ENCODE measurements around the gene LRFN2.
A peak's percentile ranks its signal among the peaks of the same experiment; 100 is the strongest.

Gene LRFN2

DNA sequence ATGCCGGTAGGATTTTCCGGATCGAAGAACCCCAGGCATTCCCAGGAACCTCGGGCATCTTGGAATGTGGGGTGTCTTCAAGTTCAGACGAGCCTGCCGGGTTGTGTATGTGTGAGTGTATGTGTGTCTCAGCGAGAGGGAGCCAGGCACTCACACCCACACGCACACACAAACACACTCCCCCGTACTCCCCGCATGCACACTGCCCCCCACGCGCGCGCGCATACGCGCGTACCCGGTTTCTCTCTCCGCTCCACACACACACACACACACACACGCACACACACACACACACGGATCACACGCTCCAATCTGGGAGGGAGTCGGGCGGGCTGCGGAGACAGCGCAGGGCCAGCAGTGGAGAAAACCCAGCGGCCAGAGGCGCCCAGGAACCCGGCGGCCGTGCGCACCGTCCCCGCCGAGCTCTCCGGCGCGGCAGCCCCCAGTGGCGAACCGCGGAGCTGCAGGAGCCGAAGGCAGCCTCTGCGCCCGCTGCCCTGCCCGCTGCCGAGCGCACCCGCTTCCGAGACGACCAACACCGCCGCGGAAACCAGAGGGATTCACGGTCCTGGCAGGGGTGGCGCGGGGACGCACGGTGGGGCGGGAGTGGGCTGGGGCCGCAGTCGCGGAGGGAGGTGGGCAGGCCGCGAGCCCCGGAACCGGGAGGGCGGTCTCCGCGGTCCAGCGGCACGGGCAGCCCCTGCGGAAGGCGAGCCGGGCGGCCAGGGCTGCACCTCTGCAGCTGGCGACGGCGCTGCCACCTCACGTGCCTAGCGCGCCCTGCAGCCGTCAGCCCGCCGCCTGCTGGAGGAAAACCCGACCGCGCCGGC is at the start of gene LRFN2:
LRFN2 (minus strand) TSS at position 125 of the 830 bp plus-strand sequence.
- DNase-seq (ENCODE audit: low spot score): peak; percentile 69

DNA sequence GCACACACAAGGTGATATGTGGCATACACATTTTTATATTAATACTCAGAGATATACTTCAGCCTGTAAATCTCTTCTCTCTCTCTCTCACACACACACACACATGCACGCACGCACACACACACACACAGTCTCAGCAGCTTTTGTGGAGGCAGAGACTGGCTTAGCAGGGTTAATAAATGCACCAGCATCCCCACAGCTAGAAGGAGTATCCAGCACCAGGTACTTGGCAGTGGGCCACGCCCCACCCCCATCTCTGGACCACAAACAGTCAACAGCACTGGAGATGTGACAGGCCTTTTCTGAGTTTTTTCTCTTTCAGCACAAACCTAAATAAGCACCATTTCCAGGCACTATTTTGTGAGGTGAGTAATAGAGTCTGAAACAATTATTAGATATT is 47.3 kb upstream of the LRFN2 start:
- DNase-seq (ENCODE audit: low spot score): no peak

DNA sequence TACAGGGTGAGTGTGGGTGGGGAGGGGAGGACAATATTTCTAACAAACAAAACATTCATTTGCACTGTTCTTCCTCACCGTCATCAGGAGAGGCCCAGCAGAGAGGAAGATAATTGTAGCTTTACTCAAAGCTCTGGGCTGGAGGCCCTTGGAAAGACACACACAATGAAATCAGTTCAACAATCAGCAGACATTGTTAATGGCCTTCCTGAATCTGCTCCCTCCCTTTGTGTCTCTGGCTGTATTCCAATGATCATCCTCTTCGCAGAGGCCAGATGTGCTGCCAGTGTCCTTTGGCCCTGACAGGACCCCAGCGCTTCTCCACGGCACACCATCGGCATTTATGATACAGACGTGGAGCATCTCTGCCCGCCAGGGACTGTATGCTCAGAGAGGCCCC is 44.6 kb upstream of the LRFN2 start:
- no peak for DNase-seq (ENCODE audit: low spot score)

DNA sequence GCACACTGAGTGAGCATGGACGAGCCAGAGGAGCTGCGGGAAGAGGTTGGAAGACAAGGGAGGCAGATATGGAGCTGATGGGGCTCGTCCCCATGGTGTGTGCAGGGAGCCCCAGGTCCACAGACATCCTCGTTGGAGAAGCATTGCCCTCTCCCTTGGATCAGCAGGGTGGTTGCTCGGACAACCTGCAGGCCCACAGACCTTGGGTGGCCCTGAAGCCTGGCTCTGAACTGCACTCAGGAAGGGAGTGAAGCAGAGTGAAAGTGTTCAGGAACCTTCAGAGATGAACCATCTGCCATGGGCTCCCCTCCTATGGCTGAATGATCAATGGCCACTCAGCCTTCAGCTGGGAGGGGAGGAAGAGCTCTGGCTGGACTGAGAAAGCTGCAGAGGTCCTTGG is 43.3 kb upstream of the LRFN2 start:
- DNase-seq (ENCODE audit: low spot score): no peak

DNA sequence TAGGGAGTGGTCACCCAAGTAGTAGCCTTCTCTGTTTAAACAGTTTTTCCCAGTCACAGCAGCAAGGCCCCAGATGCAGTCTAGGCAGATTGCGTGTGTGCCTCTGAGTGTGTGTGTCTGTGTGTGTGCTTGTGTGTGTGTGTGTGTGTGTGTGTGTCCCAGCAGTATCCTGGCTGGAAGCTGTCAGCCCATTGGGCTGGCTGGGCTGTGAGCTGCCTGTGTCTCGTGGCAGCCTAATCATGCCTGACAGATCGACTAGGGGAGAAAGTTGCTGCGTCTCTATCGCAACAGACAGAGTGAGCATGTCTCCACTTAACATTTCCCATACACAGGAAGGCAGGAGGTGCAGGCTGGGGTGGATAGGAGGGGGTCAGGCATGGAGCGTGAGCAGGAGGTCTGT is 42.9 kb upstream of the LRFN2 start:
- DNase-seq (ENCODE audit: low spot score): no peak

DNA sequence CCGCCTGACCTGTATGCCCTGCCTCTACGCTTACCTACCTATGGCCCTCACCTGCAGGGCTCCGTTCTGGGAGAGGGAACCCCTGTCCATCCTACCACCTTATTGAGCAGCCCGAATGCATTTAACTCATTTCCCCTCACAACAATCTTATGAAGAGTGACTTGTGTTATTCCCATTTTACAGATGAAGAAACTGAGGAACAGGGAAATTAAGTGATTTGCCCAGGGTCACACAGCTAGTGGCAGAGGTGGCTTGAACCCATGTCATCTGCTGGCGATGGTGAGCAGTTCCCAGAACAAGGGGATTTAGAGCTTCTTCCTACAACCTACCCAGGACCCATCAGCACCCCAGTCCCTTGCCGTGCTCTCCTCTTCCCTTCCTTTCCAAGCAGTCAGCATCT is 42.3 kb upstream of the LRFN2 start:
- no peak for DNase-seq (ENCODE audit: low spot score)

DNA sequence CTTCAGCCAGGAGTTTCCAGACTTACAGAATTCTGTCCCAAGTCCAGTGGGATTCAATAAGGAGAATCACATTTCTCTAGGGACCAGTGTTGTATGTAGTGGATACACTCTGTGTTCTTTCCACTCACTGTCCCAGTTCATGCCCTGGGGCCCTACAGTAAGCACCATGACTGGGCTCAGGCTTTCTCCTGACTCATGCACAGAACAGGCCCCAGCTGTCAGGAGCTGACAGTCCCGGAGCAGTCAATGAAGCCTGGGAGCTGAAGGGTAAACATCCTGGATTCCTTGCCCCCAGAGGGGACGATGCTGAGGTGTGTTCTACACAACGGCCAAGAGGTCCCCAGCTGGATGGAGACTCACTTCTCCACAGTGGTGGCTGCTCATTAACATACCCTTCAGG is 40.2 kb upstream of the LRFN2 start:
- DNase-seq (ENCODE audit: low spot score): no peak

DNA sequence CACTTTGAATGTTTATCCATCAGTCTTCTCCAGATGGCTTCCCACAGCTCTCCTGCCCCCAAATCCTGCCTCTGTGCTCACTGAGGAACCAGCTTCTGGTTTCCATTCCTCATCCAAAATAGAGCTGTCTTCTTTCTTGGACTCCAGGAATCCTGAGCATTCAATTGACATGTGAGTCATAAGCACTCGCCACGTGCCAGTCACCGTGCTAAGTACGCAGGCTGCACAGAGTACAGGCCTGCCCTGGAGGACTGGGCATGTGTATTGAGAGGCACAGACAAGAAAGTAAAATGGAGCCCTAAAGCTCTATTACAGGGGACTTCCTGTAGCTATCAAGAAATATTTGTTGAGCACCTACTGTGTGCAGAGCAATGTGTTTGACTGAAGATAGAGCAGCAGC is 39.7 kb upstream of the LRFN2 start:
- DNase-seq (ENCODE audit: low spot score): no peak

DNA sequence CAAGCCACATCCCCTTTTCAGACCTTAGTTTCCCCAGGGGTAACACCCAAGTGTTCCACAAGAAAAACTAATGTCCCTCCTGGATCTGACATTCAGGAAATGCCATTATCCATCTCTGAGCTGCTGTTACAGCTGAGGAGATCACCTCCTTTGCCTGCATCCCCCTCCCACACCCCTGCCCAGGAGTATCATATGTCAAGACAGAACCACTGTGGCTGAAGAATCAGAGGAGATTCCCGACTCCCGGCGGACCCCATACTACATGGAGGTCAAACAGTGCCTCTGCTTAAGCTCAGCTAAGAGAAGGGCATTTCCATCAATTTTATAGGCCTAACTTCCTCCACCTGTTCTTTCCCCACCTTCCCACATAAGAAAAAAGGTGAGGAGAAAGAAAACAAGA is 36.8 kb upstream of the LRFN2 start:
- no peak for DNase-seq (ENCODE audit: low spot score)

DNA sequence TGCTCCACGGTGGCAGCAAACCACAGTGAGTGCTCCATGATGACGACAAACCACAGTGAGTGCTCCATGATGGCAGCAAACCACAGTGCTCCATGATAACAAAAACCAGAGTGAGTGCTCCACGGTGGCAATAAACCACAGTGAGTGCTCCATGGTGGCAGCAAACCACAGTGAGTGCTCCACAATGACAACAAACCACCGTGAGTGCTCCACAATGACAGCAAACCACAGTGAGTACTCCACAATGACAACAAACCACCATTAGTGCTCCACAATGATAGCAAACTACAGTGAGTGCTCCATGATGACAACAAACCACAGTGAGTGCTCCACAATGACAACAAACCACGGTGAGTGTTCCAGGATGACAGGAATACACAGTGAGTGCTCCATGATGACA is 36.0 kb upstream of the LRFN2 start:
- DNase-seq (ENCODE audit: low spot score): no peak

DNA sequence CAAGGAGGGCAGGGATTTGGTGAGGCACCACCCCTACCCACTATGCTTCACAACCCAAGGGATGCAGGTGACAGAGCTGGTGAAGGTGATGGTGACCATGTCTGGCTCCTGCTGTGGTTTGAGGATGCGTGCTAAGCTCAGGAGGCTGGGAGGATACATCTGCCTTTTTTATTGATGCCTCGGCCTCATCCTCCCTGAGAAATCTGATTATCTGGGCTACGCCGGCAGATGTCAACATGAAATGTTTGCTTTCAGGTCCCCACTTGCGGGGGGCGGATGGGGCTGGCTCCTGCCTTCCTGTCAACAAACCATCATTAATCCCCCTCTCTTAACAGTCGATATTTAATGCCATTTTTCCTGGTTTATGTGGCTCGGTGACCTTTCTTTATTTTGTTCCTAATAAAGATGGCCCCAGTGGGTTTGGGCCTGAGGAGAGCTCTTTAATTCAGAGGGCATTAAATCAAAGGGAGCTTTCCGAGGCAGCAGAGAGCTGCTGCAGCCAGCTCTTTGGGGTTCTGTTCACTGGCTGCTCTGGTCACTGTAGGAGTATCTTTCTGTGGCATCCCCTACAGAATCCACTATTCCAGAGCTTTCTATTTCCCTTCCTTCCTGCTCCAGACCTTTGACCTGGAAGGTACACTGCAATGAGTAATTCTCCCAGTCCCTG is 33.5 kb upstream of the LRFN2 start:
- DNase-seq (ENCODE audit: low spot score): no peak

DNA sequence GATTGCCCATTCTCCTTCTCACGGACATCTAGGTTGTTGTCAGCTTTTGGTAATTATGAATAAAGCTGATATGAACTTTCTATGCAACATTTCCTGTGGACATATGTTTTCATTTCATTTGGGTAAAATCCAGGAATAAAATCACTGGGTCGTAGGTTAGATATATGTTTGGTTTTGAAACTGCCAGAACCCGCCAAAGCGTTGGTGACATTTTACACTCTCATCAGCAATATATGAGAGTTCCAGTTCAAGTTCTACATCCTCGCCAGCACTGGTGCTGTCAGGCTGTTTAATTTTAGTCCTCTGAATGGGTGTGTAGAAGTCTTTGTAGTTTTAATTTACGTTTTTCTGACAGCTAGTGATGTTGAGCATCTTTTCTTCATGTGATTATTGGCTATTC is 27.5 kb upstream of the LRFN2 start:
- DNase-seq (ENCODE audit: low spot score): no peak

DNA sequence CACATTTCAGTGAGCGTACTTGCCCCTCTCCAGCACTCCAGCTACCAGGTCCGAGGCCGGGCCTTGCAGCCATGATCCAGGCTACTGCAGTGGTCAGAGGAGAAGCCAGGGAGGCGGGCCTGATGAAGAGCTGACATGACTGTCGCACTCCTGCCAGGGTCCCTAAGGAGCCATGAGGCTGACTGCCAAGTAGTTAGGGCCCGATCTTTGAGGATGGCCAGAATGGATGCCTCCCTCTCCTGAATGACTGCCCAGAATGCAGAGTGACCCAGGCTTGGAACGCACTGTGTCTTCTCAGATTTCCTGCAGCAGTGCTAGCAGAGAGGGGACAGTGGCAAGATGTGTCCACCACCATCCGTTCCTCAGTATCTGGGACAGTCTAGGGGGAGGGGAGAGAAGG is 24.7 kb upstream of the LRFN2 start:
- no peak for DNase-seq (ENCODE audit: low spot score)

DNA sequence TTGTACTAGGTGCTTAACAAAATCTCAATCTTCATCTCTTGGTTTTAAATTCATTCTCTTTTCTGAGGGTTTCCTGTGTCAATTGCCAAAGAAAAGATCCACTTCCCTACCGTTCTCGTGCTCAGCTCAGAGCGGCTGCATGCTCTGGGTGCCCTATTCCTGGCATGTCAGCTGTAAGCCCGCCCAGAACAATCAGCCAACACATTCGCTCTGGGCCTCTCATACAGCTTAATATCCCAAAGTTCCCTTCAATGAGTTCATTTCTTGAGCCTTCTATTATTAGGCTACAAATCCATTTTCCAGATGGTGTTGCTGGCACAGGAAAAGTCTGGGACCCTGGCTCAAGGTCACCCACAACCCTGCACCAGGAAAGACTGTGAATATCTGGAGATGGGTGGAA is 24.3 kb upstream of the LRFN2 start:
- no peak for DNase-seq (ENCODE audit: low spot score)

DNA sequence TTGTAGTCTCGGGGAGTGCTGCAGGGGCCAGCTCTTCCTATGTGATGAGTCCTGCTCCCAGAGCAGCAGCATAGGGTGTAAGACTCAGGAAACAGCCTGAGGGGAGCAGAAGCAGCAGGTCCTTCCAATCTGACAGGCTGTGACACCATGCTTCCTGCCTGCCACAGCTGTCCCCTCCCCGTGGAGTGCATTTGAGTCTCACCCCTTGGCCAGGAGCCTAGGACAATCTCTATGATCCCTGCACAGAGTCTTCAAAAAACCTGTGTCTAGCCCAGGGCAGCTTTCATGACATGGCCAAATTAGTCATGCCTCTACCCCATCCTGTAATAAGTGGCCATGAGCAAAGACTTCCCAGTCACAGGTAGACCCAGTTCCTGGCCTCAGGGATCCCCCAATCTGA is 23.1 kb upstream of the LRFN2 start:
- DNase-seq (ENCODE audit: low spot score): no peak

DNA sequence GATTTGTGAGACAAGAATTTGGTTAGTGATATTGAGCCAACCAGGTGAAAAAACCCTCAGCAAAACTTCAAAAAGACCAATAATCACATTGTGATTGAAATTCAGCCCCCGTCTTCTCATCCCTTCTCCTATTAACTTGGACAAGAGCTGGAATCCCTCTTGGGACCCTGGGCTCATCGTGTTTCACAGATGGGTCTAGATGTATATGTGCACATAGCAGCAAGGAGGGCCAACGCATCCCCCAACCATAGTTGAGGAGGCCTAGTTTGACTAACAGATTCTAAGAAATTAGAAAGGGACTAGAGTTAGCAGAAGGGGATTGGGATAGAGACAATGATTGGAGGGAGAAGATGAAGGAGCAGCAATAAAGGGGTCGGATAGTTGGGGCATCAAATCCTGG is 19.8 kb upstream of the LRFN2 start:
- no peak for DNase-seq (ENCODE audit: low spot score)

DNA sequence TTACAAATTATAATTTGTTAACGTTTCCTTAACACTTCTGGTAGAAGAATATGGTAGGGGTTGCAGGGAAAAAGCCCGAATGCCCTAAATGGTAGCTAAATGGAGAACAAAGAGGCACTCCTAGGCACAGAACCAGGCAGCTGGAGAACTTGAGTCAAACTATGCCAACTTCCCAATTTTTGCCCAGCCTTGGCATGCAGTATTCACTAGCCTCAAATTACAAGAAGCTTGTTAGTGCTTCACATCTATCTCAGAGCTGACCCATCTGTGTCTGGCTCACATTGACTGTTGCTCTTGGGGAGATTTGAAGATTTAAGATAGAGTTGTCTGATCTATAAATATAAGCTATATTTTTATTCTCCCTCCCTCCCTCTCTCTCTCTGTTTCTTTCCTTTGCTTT is 19.4 kb upstream of the LRFN2 start:
- no peak for DNase-seq (ENCODE audit: low spot score)

DNA sequence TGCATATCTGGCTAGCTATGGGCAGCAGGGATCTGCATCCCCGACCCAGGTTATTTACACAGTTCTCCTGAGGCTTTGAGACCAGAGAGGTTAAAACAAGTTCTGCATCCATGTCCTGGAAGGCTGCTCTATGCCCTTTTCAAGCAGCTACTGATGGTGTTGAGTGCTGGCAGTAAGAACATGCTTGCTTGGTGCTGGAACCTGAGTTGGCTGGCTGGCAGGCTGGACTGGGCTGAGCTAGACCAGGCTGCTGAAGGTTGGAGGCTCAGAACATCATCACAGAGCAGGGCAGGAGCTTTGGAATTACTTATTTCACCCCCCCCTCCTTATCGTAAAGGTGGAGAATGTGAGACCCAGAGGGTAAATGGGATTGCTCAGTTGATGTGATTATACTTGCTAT is 16.9 kb upstream of the LRFN2 start:
- DNase-seq (ENCODE audit: low spot score): no peak

DNA sequence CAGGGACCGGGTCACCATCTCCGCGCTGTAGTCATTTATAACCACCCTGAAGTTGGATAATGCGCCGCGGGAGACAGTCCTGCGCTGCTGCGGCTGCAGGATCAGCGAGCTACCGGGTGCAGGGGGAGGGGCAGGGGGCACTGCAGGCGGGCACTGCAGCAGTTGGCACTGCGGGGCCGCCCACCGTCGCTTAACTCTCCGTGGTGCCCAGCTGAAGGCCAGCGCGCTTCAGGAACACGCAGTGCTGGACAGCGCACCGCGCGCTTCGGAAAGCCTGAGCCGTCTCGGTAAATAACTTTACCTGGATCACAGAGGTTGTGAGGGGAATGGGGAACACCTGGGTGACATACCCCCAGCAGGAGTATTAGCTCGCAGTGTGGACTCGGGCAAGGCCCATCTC is 12.4 kb upstream of the LRFN2 start:
- DNase-seq (ENCODE audit: low spot score): no peak

DNA sequence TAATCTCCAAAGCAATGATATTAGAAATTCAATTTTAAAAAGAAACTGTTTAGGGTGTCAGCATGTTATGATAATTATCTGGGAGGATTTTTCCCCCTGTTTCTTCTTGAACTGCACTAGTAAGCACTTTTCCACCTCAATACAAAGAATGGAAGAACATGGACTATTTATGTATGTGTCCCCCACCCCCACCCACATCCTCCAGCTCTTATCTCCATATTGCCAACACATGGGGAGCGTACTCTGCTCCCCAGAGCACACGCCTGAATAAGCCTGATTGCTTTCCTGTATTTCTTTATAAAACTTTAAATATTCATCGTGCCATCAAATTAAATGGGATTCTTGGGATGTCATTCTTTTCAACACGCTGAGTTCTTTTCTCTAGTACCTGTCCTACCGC is 11.4 kb upstream of the LRFN2 start:
- DNase-seq (ENCODE audit: low spot score): no peak

DNA sequence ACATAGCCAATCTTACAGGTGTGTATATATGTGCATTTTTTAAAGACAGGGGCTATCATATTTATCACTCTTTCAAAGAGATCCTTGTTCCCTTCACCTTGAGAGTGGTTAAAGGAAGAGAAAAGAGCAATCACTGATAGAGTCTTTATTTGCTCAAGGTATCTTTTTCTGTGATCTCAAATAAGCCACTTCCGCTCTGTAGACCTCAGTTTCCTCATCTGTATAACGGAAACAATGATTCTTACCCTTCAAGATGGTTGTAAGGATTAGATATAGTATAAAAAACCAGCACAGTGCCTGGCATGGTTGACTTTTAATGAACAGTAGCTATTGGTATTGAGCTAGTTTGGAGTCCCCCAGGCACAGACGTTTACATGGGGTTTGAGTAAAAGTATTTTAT is 10.1 kb upstream of the LRFN2 start:
- DNase-seq (ENCODE audit: low spot score): no peak

DNA sequence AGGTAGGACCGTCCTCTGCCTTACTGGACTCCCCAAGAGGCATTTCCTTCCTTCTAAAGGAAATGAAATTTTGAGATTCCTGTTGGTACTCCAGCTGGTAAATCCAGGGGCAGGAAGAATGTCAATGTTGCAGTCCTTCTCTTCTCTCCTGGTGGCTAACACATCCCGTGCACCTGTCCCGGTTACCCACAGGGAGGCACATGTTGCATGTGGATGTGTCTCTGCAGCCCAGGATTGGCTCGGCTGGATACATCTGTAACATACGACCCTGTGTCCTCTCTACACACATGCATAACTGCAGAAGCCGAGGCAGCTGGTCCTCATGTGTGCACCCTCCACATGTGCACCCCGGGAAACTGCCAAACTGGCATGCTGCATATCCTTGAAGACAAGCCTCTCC is 1.3 kb upstream of the LRFN2 start:
- no peak for DNase-seq (ENCODE audit: low spot score)

DNA sequence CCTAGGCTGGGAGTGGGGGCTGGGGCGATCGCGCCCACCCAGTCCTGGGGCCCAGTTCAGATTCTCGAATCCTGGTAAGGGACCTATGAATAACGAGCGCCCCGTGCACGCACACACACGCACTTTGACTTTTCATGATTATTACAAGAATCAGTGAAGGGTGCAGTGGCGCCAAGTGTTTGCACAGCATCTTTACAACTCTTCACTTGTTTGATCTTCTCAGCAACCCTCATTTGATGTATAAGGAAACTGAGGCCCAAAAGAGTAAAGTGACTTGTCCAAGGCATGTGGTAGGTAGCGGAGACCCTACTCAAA is 863 bp upstream of the LRFN2 start:
- no peak for DNase-seq (ENCODE audit: low spot score)

All from LoVo (cell line).